BJ (cell line): ENCODE measurements around the gene ACER3. TPM values are rescaled to one million over a fixed set of nuclear protein-coding genes. Genes with fewer than 3 reads are reported as not detected.

ENCODE experiments used
- CTCF ChIA-PET: fragments of 350-600 bp; formaldehyde crosslinking; extraction: SDS; loops from one replicate; lab custom pipeline; 2021; ENCODE audit warnings: antibody characterized with exemption, inconsistent platforms; lab: Yijun Ruan, JAX
- POLR2A ChIA-PET: fragments of 300-600 bp; sonication (Branson Sonifier 250); formaldehyde crosslinking; extraction: SDS; loops from one replicate; lab custom pipeline; 2021; ENCODE audit warnings: antibody characterized with exemption; lab: Charles Lee
- DNase-seq: peaks from one replicate; pipeline ENCODE4 v3.0.0-alpha.2; 2011; ENCODE audit warnings: low read depth
- H3K27me3 ChIP-seq: 2 replicates; pipeline ENCODE4 v1.6.0; 2011; ENCODE audit warnings: low read length; ENCODE audit not compliant: control insufficient read depth, insufficient read depth
- H3K36me3 ChIP-seq: 2 replicates; pipeline ENCODE4 v1.5.1; 2011; ENCODE audit warnings: low read length; ENCODE audit not compliant: control insufficient read depth, insufficient read depth
- H3K4me3 ChIP-seq: 2 replicates; pipeline ENCODE4 v1.5.1; 2011; ENCODE audit warnings: low read depth, mild to moderate bottlenecking, control low read depth, low read length
- polyA plus RNA-seq: library from polyadenylated mRNA; depleted of rRNA; stranded (reverse); fragments of >200 nt; gene quantifications from 2 replicates; pipeline ENCODE4 v1.2.3, GENCODE V29; 2011
- TF ChIP-seq, protein P1 (sequence below): IDR thresholded peaks from 2 replicates; pipeline ENCODE4 v1.5.1; 2011; ENCODE audit warnings: low read depth, mild to moderate bottlenecking, control low read depth, inconsistent platforms, low read length, moderate library complexity; ENCODE audit not compliant: insufficient read depth

The ACER3 gene
- polyA plus RNA-seq, 1 experiment = 9.7 TPM

DNA sequence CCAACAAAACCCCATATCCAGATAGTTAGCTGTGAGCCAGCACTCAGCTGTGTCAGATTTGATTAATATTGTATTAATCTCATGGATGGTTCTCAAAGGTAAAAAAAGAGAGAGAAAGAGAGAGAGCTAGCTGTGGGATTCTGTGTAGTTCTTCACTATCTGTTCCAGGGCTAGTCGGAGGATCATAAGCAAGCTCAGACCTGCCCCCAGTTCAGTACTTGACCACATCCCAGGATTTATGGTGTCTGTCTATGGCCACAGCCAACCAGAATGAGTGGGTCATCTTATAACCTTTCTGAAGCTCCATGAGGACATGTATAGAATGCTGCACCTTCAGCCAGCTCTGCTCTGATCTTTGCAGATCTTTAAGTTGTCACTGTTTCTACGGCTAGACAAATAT is 160.0 kb downstream of the ACER3 start:
- H3K36me3 ChIP-seq = no peaks in the 10 kb centered on the region
- DNase-seq = no peak
- CTCF ChIA-PET = interaction anchor here (0.8 to 1.4 kb wide), 5 partner anchors 18 to 94 kb away, joined by 3 to 6 read pairs (median 3); no protein-coding TSS in a partner anchor
- H3K4me3 ChIP-seq = no peak overlapping the region
- no peaks in the 10 kb centered on the region for H3K27me3 ChIP-seq
- POLR2A ChIA-PET = interaction anchor here (0.5 kb wide), 1 partner anchor 8 kb away, joined by 3 read pairs; no protein-coding TSS in a partner anchor
- TF ChIP-seq, protein P1, sequence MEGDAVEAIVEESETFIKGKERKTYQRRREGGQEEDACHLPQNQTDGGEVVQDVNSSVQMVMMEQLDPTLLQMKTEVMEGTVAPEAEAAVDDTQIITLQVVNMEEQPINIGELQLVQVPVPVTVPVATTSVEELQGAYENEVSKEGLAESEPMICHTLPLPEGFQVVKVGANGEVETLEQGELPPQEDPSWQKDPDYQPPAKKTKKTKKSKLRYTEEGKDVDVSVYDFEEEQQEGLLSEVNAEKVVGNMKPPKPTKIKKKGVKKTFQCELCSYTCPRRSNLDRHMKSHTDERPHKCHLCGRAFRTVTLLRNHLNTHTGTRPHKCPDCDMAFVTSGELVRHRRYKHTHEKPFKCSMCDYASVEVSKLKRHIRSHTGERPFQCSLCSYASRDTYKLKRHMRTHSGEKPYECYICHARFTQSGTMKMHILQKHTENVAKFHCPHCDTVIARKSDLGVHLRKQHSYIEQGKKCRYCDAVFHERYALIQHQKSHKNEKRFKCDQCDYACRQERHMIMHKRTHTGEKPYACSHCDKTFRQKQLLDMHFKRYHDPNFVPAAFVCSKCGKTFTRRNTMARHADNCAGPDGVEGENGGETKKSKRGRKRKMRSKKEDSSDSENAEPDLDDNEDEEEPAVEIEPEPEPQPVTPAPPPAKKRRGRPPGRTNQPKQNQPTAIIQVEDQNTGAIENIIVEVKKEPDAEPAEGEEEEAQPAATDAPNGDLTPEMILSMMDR = no peak

DNA sequence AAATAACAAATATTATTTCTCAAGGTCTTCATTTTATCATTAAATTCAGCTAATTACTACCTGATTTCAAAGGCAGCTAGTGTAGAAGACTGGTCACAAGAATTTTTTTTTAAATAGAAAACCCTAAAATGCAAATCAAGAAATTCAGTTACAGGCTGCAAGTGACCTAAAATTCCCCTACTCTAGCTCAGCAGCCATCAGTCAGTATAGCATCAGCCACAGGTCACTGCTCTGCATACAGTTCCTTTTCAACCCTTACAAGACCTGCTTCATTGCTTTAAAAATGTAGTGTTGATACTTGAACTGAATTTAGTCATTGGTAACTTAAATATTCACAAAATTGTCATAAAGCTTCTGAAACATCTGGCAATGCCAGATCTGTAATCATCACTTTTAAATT is 164.0 kb downstream of the ACER3 start:
- POLR2A ChIA-PET = no interaction called here
- Histone ChIP-seq H3K4me3 (no peak overlapping the region), H3K36me3 (no peaks in the 10 kb centered on the region), H3K27me3 (peaks cover 2% of the 10 kb centered on the region; the same call in 1 of the 2 replicates)
- TF ChIP-seq, protein P1 = no peak
- DNase-seq = no peak
- CTCF ChIA-PET = interaction anchor here (0.8 to 1.7 kb wide), 7 partner anchors 11 to 291 kb away, joined by 3 to 5 read pairs (median 3); no protein-coding TSS in a partner anchor

DNA sequence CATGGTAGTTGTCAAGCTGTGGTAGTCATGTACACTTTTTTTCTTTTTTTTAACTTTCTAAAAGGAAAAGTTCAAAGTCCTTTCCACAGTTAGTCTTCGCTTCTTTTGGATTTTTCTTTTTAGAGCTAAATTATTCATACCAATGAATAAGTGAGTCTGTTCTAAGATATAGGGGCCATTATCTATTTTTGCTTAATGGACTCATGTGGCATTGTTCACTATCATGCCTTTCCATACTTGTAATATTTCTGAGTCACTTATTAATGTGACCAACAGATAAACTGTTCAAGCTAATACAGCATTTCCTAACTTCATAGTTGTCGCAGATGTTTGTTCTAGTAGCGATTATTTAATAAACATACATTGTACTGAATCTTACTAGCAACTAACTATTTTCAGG is 165.5 kb downstream of the ACER3 start:
- TF ChIP-seq, protein P1 = no peak
- peaks cover 2% of the 10 kb centered on the region; the same call in 1 of the 2 replicates for H3K27me3 ChIP-seq
- ChIA-PET CTCF (interaction anchor here (2.7 to 4.7 kb wide), 2 partner anchors 14 to 107 kb away, joined by 14 to 20 read pairs; no protein-coding TSS in a partner anchor), POLR2A (no interaction called here)
- no peaks in the 10 kb centered on the region for H3K36me3 ChIP-seq
- no peak overlapping the region for H3K4me3 ChIP-seq
- DNase-seq = no peak

DNA sequence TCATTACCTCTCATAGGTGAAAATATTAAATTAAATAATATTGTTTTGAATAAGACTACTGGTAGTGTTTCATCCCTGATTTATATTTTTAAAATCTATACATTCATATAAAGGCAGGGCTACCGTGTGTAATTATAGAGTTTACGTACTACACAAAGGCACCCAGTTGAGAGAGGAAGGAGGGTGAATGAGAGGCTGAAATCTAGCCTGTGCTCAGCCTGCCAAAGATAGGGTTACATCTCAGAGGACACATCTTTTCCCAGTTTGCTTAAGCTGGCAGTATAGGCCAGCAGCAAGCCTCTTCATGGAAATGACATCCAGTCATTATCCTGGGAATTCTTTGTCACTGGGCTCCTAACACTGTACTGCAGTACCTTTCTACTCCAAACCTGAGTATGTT is 166.0 kb downstream of the ACER3 start:
- no peak for DNase-seq
- TF ChIP-seq, protein P1 = no peak
- Histone ChIP-seq H3K4me3 (no peak overlapping the region), H3K36me3 (no peaks in the 10 kb centered on the region), H3K27me3 (peaks cover 2% of the 10 kb centered on the region; the same call in 1 of the 2 replicates)
- POLR2A ChIA-PET = no interaction called here
- CTCF ChIA-PET = interaction anchor here (1.2 to 4.7 kb wide), 4 partner anchors 14 to 108 kb away, joined by 4 to 20 read pairs (median 9); partner anchors contain the start of gene MYO7A

DNA sequence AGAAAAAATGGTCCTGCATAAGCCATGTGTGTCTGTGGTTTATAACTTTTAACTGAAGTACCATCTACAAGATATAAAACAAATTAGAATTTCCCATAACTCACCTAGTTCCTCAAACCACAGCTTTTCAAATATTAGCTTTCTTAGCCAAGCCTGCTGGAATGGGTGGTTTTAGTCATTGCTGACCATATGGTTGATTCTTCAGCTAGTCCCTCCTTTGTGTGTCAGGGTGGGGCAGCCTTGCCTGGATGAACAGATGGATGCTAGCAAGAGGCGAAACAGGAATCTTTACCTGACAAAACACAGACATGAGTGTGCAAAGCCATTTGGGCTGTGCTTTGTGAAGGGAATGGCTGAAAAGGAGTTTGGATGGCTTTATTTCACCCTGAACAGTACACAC is 166.6 kb downstream of the ACER3 start:
- TF ChIP-seq, protein P1 = no peak
- CTCF ChIA-PET = interaction anchor here (1.2 to 4.7 kb wide), 4 partner anchors 13 to 108 kb away, joined by 4 to 20 read pairs (median 9); partner anchors contain the start of gene MYO7A
- DNase-seq = peak; percentile 46
- POLR2A ChIA-PET = no interaction called here
- peaks cover 2% of the 10 kb centered on the region; the same call in 1 of the 2 replicates for H3K27me3 ChIP-seq
- no peak overlapping the region for H3K4me3 ChIP-seq
- H3K36me3 ChIP-seq = no peaks in the 10 kb centered on the region
